Heart right ventricle (tissue), 16 donors: Measurements from ENCODE around the gene SPATA3. TPM values are rescaled to one million over a fixed set of nuclear protein-coding genes. Genes with fewer than 3 reads are reported as not detected.
"Not testable (repeated sequence)": the region's sequence is repeated elsewhere in the genome, so short reads cannot be mapped to it uniquely, and the experiment has no call there.

ENCODE experiments used
- ATAC-seq, 8 donors: fragments of 200-7000 bp; cut with Tn5 transposase; one replicate each; pipeline ENCODE4 v1.9.1; 2020; ENCODE audit warnings: mild to moderate bottlenecking in 8 of 8, moderate library complexity in 8 of 8, moderate number of reproducible peaks in 1 of 8
- DNase-seq, 2 donors: peaks; one replicate each; pipeline ENCODE4 v3.0.0-alpha.2; 2020
- H3K27ac ChIP-seq, 10 donors: fragments of 200-600 bp; sonication (generic) in 2 of 10; one replicate each; pipeline versions ENCODE4 v1.5.0 to v1.8.0; 2020 to 2022; ENCODE audit warnings: mild to moderate bottlenecking in 3 of 10
- H3K27me3 ChIP-seq, 7 donors: fragments of 200-600 bp; one replicate each; pipeline ENCODE4 v1.8.0; 2021 to 2022; ENCODE audit warnings: mild to moderate bottlenecking in 2 of 7
- H3K36me3 ChIP-seq, 9 donors: fragments of 200-600 bp; sonication (generic) in 1 of 9; one replicate each; pipeline versions ENCODE4 v1.5.0 to v1.8.0; 2020 to 2022; ENCODE audit warnings: mild to moderate bottlenecking in 2 of 9
- H3K4me1 ChIP-seq, 9 donors: fragments of 200-600 bp; sonication (generic) in 1 of 9; one replicate each; pipeline versions ENCODE4 v1.5.0 to v1.8.0; 2020 to 2022; ENCODE audit warnings: mild to moderate bottlenecking in 4 of 9
- H3K4me3 ChIP-seq, 10 donors: fragments of 200-600 bp; sonication (generic) in 2 of 10; one replicate each; pipeline versions ENCODE4 v1.5.0 to v1.8.0; 2020 to 2022; ENCODE audit warnings: mild to moderate bottlenecking in 7 of 10, moderate library complexity in 2 of 10
- H3K9me3 ChIP-seq, 11 donors: fragments of 200-600 bp in 10 of 11; sonication (generic) in 2 of 11; one replicate each; pipeline versions ENCODE4 v1.5.0 to v1.8.0; 2013 to 2022; ENCODE audit warnings: mild to moderate bottlenecking in 2 of 11, control low read depth in 1 of 11, moderate library complexity in 1 of 11
- WGBS, 2 donors: extraction: QIAGEN DNeasy Blood & Tissue Kit; methylation state at CpG; one replicate each; pipeline ENCODE4 v1.1.7; 2013; ENCODE audit warnings: inconsistent platforms in 1 of 2; 5-methylcytosine and 5-hydroxymethylcytosine counted together
- intact Hi-C, 10 donors: fragments of 100-400 bp; cut with DNase I; formaldehyde crosslinking; loops; one replicate each; pipeline versions ENCODE4 v1.11.1 to v1.14.2; 2022
- polyA plus RNA-seq, 2 donors: library from polyadenylated mRNA; stranded (reverse); fragments of 200-250 nt; gene quantifications; one replicate each; pipeline ENCODE4 v1.2.3, GENCODE V29; 2013
- total RNA-seq, 10 donors: library from RNA; stranded (reverse); fragmentation: NEBNext Ultra II Directional in 3 of 10; extraction: Animal tissue kit (Norgen Biotek cat#: 25700) in 3 of 10; gene quantifications; one replicate each; pipeline versions ENCODE4 v1.2.1 to v1.2.4, GENCODE V29; 2021 to 2023
- TF ChIP-seq, protein P1 (sequence below), 9 donors: fragments of 200-600 bp; sonication (generic) in 2 of 9; IDR thresholded peaks; one replicate each; pipeline versions ENCODE4 v1.5.0 to v1.8.0; 2021 to 2022; ENCODE audit warnings: antibody characterized with exemption in 9 of 9, mild to moderate bottlenecking in 5 of 9, moderate library complexity in 1 of 9
- donor health status: Arrhythmogenic right ventricular cardiomyopathy.
- donor health status: ischemic (EF 13 %, LVEDD 7.1; RV severe dilation, severe dysfunction).
- donor health status: healthy with polysubstance abuse.
- donor health status: DM: no; HTN: yes; CAD: no.
- donor health status: DM: no; HTN: no; CAD: no.
- donor health status: ischemic (EF 25% LVEDD 6.9; RV normal size, moderate dysfunction).
- donor health status: ischemic (EF 25% LVEDD 5.7; RV mildly dilated, moderate dysfunction).
- donor health status: healthy.
- donor health status: DM: yes; HTN: yes; CAD: no.
- donor health status: Ischemic cardiomyopathy.
- donor health status: ischemic (EF 35%, LVEDD 5.7; RV mildly dilated, moderate dysfunction).
- donor health status: nonischemic (EF 11% LVEDD 7.7; RV severe dilation, severe dysfunction).
- donor health status: DM: yes; HTN: yes; CAD: no.
- donor health status: PGD.
- donor health status: ischemic (EF 29% LVEDD 5.4; RV normal size, mild dysfunction).
- donor health status: nonischemic (EF 23%, LVEDD 6.1; RV moderate dilation, normal function).

The SPATA3 gene
- total and polyA plus RNA-seq, 12 donors, result not detected

- no peaks in the 10 kb centered on the region for H3K4me1 ChIP-seq
- no peaks in the 10 kb centered on the region for H3K36me3 ChIP-seq
- H3K27me3 ChIP-seq, result peaks cover 0 to 35% (median 13%) of the 10 kb centered on the region in 7 donors
- ATAC-seq, result peak in 1 of 8 donors; percentile 13
- 94 to 96% methylated on average over 36 of the region's 36 CpGs for WGBS, 2 donors
- H3K9me3 ChIP-seq, result no peaks in the 10 kb centered on the region
- intact Hi-C loops, result no loop called here
- TF ChIP-seq, protein P1, sequence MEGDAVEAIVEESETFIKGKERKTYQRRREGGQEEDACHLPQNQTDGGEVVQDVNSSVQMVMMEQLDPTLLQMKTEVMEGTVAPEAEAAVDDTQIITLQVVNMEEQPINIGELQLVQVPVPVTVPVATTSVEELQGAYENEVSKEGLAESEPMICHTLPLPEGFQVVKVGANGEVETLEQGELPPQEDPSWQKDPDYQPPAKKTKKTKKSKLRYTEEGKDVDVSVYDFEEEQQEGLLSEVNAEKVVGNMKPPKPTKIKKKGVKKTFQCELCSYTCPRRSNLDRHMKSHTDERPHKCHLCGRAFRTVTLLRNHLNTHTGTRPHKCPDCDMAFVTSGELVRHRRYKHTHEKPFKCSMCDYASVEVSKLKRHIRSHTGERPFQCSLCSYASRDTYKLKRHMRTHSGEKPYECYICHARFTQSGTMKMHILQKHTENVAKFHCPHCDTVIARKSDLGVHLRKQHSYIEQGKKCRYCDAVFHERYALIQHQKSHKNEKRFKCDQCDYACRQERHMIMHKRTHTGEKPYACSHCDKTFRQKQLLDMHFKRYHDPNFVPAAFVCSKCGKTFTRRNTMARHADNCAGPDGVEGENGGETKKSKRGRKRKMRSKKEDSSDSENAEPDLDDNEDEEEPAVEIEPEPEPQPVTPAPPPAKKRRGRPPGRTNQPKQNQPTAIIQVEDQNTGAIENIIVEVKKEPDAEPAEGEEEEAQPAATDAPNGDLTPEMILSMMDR (IDR thresholded peaks at IDR 0.05), result no peak
- H3K27ac ChIP-seq, result no peak overlapping the region
- DNase-seq, result no peak
- no peak overlapping the region for H3K4me3 ChIP-seq
Measured at GRCh38 chr2:230964136-230964730, 31.7 kb upstream of the SPATA3 start.

DNA sequence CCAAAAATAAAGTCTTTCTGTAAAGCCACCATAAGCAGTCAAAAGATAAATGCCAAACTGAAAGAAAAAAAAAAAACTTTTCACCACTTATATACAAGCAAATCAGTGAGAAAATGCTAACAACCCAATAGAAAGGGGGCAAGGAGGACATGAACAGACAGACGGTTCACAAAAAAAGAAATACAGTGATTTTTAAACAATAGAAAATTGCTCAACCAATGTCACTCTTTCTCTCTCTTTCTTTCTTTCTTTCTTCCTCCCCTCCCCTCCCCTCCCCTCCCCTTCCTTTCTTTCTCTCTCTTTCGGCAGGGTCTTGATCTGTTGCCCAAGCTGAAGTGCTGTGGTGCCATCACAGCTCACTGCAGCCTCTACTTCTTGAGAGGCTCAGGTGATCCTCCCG lies 28.8 kb upstream of the SPATA3 start:
- H3K4me1 ChIP-seq, result no peaks in the 10 kb centered on the region
- no peak overlapping the region for H3K27ac ChIP-seq
- TF ChIP-seq, protein P1 (IDR thresholded peaks at IDR 0.05), result no peak
- DNase-seq (no peak), ATAC-seq (no peak)
- H3K27me3 ChIP-seq, result peaks cover 0 to 11% (median 4%) of the 10 kb centered on the region in 7 donors
- H3K4me3 ChIP-seq, result no peak overlapping the region
- intact Hi-C loops, result no loop called here
- H3K9me3 ChIP-seq, result no peaks in the 10 kb centered on the region
- WGBS, 2 donors, result 80 to 81% methylated on average over 3 of the region's 3 CpGs
- no peaks in the 10 kb centered on the region for H3K36me3 ChIP-seq

GRCh38 chr2:230968314-230968713 lies 27.6 kb upstream of the SPATA3 start:
- not testable (repeated sequence) for ATAC-seq

GRCh38 chr2:230968921-230969658 lies 26.8 kb upstream of the SPATA3 start:
- Histone ChIP-seq H3K4me1 (peaks cover 0 to 5% (median 0%) of the 10 kb centered on the region in 9 donors), H3K36me3 (no peaks in the 10 kb centered on the region), H3K9me3 (no peaks in the 10 kb centered on the region), H3K27me3 (peaks cover 0 to 5% (median 0%) of the 10 kb centered on the region in 7 donors), H3K27ac (no peak overlapping the region), H3K4me3 (no peak overlapping the region)
- no peak for ATAC-seq
- TF ChIP-seq, protein P1 (IDR thresholded peaks at IDR 0.05), result no peak
- intact Hi-C loops, result no loop called here
- DNase-seq, result no peak
- 83 to 85% methylated on average over 16 of the region's 16 CpGs for WGBS, 2 donors

More at GRCh38 chr2:230968314-230968713, 27.6 kb upstream of the SPATA3 start:
- H3K4me3 ChIP-seq, H3K9me3 ChIP-seq, H3K27ac ChIP-seq, H3K27me3 ChIP-seq, DNase-seq, H3K36me3 ChIP-seq, intact Hi-C loops, H3K4me1 ChIP-seq: not testable (repeated sequence)
- WGBS, 2 donors, result 92 to 93% methylated on average over 6 of the region's 6 CpGs

DNA sequence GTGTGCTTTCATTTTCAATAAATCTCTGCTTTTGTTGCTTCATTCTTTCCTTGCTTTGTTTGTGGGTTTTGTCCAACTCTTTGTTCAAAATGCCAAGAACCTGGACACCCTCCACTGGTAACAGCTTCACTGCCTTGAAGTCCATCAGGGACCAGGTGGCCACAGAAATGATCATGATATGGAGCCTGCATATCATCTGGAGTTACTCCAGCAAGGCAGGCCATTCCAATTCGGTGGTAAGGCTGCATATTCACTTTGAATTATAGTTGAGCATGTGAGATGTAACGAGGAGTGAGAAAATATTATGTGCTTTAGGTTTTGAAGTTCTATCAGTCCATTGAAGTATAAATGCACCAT lies 26.3 kb upstream of the SPATA3 start:
- TF ChIP-seq, protein P1 (IDR thresholded peaks at IDR 0.05), result no peak
- H3K4me3 ChIP-seq, result no peak overlapping the region
- H3K4me1 ChIP-seq, result peaks cover 0 to 11% (median 0%) of the 10 kb centered on the region in 9 donors
- DNase-seq (no peak), ATAC-seq (no peak)
- no peaks in the 10 kb centered on the region for H3K9me3 ChIP-seq
- WGBS, 2 donors, result 77 to 85% methylated on average over 2 of the region's 2 CpGs
- intact Hi-C loops, result no loop called here
- H3K27ac ChIP-seq, result no peak overlapping the region
- peaks cover 0 to 5% (median 0%) of the 10 kb centered on the region in 7 donors for H3K27me3 ChIP-seq
- H3K36me3 ChIP-seq, result no peaks in the 10 kb centered on the region
